Bone marrow (tissue), 2 donors: ENCODE results near the gene ANP32B.
"Not testable (repeated sequence)": the region's sequence is repeated elsewhere in the genome, so short reads cannot be mapped to it uniquely, and the experiment has no call there.

ENCODE experiments used
- DNase-seq, 2 donors: peaks; one replicate each; lab custom pipeline; 2025; lab: John Stamatoyannopoulos, UW

The ANP32B gene

DNA sequence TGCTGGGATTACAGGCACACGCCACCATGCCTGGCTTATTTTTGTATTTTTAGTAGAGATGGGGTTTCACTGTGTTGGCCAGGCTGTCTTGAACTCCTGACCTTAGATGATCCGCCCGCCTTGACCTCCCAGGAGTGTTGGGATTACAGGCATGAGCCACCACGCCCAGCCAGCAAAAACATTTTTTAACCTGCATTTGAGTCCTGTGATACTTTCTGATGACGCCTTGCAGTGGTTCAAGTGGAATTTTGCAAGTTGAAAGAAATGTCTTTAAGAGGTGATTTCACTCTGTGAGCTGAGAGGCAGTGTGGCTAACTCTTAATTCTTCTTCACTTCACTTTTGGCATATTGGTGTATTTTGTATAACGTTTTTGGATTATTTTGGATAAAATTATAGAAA, 9.1 kb downstream of the ANP32B start:
- DNase-seq, result no peak

DNA sequence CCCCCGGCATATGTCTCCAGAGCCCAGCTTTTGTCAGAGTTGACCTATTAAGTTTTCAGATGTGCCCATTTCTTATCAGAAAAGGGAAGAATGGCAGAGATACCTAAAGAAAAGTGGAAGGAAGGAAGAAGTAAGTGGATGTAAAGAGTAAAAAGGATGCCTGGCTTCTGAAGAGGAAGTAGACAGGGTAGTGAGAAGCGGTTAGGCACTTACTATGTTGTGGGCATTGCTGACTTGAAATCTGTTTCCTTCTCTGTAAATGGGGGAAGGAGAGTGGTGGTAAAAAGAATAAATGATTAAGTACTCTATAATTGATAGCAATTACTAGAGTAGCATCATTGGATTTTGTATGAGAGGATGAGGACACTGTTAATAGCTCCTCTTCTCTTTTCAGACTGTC, 9.9 kb downstream of the ANP32B start:
- peak in 1 of 2 donors; percentile 78 for DNase-seq

DNA sequence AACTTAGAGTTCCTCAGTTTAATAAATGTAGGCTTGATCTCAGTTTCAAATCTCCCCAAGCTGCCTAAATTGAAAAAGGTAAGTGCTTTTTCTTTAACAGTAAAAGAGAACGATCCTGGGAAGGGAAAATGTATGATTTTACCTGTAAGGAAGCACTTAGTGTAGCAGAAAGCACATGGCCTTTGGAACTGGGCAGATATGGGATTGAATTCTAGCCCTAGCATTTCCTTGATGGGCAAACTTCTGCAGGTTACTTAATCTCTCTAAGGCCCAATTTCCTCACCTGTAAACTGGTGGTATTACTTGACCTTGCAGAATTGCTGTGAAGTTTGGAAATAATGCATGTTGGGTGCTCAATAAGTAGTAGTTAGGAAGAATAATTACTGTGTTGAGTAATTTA, 11.6 kb downstream of the ANP32B start:
- DNase-seq, result no peak

DNA sequence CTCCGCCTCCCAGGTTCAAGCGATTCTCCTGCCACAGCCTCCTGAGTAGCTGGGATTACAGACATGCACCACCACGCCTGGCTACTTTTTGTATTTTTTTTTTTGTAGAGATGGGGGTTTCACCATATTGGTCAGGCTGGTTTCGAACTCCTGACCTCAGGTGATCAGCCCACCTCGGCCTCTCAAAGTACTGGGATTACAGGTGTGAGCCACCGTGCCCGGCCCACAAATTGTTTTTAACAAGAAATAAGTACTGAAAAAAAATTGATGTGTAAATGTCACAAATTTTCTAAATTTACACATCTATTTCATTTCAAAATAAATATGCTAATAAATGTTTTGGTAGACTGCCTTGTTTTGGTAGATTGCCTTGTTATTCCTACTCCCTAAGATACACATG, 13.5 kb downstream of the ANP32B start:
- DNase-seq, result not testable (repeated sequence)

DNA sequence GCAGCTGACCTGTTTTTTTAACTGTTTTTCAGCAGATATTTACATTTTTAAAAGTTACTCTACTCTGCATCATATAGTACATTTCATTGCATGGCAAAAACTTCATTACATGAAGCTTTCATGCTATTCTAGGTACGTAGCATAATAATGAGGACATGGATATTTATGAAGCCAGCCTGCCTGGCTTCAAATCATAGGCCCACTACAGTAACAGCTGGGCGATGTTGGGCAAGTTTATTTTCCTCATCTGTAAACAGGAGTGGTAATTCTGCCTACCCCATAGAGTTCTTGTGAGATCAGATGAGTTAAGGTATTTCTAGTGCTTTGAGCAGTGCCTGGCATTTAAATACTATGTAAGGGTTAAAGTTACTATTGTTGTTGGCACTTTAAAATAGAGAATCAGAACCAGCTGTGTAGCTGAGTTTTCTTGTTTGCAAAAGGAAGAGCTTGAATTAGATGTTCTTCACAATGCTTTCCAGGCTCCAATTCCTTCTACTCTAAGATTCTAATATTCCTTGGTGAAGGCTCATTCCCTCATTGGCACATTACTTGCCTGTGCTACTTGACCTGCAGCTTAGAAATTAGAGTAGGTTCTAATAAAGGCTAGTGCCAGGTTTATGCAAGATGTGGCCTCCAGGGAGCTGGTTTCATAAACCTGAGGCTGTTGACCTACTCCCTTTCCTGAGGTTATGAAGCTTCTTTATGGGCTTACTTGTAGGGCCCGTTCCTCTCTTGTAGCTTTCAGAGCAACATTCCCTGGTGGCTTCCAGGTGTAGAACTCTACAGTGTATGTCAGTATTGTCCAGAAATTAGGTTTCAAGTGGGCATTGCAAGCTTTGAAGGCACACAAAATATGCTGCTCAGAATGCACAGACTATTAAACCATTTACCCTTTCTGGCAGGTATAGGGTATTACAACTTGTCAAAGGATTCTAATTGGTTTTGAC, 14.5 kb downstream of the ANP32B start:
- DNase-seq, result no peak

DNA sequence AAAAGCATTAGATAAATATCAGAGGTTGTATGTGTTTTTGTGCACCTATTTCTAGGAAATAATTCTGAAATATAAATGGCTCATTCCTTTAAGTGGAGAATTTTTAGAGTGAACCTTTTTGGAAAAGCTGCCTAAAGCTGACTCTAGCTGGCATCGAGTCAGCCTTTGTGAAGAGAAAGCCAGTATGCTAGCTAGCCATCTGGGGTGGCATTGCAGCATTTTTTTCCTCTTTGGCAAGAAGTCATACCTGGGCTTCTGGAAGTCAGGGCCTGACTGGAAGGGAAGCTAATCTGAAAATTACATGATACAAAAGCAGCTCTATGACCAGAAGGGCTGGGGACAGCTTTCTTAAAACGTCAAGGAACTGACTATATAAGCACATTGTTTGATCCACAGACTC, 19.7 kb downstream of the ANP32B start:
- DNase-seq, result no peak

DNA sequence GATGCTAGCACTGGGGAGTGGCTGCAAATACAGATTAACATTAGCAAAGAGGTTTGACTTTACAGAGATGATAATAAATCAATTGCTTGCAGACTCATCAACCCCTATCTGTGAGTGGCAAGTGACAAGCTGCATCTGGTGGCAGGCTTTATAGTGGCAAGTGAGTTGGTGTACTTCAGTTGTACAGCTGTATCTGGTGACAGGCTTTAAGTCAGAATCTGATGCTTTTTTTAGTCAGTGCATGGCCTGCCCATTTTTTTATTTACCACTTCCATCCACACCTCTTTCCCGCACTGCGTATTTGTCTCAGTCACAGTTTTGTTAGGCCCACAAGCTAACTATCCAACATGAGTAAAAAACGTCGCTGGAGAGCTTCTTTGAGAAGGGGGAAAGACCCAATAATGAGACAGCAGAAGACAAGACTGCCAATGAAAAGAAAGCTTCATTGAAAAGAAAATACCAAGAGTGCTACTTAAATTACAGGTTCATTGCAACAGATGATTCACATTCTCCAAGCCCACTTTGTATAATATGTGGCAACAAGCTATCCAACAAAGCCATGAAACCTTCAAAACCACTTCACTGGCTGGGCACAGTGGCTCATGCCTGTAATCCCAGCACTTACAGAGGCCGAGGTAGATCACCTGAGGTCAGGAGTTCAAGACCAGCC, 23.1 kb downstream of the ANP32B start:
- no peak for DNase-seq

DNA sequence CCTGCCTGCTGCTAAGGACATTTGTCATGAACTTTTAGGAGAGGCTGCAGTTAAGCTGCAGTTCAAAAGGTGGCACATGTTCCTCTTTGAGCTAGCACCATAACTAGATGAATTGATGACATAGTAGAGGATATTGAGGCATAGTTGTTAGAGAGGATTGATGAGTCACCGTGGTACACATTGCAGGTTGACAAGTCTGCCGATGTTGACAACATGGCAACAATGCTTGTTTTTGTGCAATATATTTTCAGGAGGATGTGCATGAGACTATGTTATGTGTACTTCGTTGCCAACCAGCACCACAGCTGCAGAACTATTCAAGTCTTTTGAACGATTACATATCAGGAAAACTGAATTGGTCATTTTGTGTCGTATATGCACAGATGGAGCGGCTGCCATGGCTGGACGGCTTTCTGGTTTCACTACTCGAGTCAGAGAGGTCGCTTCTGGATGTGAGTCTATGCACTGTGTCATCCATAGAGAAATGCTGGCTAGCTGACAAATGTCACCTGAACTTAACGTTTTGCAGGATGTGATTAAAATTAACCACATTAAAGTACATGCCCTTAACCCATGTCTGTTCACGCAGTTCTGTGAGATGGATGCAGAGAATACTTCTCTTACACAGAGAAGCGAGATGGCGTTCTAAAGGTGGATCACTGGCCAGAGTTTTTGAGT, 24.2 kb downstream of the ANP32B start:
- no peak for DNase-seq

DNA sequence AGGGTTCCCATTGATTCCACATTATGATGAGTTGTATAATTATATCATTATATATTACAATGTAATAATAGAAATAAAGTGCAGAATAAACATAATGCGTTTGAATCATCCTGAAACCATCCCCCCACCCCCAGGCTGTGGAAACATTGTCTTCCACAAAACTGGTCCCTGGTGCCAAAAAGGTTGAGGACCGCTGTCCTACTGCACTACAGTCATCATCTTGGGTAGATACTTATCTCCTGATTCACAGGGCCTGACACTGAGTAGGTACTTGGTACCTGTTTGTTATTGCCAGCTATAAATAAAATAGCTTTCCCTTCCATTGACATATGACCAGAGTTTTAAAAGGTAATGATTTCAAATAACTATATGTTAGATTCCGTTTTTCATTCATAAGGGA, 25.6 kb downstream of the ANP32B start:
- DNase-seq, result no peak

DNA sequence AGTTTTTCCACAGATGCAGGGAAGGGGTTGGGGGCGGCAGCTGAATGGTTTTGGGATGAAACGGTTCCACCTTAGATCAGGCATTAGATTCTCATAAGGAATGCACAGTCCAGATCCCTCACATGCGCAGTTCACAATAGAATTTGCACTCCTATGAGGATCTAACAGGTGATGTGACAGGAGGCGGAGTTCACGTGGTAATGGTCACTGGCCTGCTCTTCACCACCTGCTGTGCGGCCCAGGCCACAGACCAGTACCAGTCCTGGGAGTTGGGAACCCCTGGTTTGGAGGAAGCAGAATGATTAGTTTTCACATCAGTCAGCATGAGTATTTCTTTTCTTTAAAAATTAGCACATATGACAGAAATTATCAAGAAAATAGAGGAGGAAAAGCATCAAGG, 26.3 kb downstream of the ANP32B start:
- DNase-seq, result no peak

DNA sequence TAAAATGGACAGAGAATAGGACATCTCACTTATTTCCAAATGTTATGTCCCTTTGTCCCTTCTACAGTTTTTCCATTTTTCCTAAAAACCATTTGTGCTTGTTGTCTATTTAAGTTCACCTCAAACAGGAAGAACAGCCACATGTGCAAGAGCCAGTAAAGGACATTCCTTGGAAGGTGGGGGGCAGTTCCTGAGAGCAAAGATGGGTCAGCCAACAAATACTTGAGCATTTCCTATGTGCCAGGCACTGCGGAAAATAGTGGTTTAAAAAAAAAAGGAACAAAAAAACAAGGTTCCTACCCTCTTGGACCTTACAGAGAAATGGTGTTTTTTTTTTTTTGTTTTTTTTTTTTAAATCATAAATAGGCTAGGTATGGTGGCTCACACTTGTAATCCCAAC, 26.8 kb downstream of the ANP32B start:
- DNase-seq, result no peak

DNA sequence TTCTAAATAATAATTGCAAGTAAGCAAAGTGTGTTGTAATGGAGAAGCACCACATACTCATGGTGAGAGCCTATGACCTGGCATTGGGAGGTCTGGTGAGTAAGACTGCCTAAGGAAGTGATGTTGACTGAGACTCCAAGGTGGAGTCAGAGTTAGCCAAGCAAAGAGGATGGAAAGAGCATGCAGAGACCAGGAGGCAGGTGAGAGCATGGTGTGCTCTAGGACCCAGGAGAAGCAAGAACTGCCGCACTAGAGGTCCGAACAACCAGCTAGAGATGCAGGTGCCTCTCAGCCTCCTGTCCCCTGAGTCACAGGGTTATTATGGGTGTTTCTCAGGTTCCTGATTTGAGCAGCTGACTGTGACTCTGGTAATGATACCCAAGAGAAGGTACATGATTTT, 27.3 kb downstream of the ANP32B start:
- DNase-seq, result no peak

DNA sequence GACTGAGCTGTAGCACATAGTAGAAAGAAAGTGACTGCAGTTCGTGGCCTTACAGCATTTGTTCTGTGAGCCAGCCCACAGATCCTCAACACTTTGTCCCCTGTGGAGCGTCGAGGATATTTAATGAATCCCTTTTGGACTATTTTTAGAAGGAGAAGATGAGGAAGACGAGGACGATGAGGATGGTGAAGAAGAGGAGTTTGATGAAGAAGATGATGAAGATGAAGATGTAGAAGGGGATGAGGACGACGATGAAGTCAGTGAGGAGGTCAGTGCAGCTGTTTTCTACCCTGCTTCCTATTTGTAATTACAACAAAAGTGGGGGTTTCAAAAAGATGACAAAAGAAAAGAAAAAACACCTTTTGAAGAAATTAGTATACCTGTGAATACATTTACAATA, 28.0 kb downstream of the ANP32B start:
- no peak for DNase-seq

DNA sequence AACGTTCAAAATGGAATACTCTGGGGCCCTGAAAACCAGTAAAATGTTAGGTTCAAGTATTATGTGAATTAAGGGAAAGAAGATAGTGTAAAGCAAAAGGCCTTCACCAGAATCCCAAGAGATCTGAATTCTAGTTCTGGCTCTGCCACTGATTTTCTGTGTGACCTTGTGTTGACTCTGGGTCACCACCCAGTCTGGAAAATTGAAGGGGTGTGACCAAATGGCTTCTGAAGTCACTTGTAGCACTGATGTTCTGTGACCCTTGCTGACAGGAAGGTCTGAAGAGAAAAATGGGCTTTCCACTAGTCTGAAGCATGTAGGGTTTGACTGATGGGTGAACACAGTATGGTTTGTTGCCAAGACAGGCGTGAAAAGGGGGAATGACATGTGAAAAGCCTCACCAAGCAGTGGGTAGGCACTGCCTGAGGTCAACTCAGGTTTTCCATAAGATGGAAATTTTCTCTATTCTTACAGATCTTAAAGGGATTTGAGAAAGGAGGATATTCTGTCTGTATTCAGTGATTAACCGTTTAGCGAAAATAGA, 33.1 kb downstream of the ANP32B start:
- no peak for DNase-seq

DNA sequence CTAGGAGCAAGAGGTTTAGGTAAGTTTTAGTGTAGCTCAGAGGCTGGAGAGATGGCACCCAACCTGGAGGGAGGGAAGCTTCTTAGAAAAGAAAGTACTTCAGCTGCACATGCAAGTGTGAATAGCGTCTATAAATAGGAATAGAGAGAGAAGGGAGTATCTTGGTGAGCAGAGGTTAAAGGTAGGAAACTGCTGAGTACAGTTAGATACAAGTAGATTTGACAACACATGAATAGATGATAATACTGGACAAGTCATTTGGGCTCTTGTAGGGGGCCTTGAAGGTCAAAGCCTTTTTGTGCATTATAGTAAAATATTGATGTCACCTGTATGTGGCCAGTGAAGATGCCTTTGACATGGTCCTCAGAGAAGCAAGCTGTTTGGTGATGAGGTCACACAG, 34.2 kb downstream of the ANP32B start:
- no peak for DNase-seq

DNA sequence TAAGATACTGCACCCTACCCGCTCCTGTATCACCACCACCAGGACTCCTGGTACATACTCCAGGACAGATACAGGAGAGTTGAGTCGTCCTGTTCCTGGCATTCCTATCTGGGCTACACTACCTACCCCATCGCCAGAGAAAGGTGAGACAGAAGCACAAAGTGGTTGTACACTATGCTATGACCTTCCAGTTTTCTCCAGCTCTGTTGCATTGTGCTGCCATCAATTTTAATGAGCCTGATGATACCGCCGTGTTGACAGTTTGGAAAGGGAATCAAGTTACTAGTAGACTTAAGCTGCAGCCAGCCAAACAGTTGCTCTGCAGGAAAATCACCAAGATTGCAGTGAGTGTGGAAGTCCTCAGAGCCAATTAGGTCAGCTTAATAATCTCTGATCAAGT, 35.2 kb downstream of the ANP32B start:
- no peak for DNase-seq

DNA sequence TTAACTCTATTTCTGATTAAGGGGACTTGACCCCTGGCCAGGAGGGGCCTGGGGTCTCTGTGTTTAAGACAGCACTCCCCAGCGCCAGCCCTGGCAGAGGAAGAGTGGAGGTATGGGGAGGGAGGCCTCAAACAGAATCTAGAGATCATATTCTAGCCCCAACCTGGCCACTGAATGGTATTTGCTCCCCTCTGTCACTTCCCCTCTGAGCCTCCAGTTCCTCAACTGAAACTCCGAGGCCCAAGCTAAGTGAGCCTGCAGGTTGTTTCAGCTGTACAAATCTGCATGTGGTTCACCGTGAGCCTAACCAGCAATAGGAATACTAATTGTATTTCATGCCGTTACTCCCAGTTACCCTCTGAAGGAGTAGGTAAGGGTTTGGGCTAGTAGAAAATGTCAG, 36.0 kb downstream of the ANP32B start:
- DNase-seq, result no peak

DNA sequence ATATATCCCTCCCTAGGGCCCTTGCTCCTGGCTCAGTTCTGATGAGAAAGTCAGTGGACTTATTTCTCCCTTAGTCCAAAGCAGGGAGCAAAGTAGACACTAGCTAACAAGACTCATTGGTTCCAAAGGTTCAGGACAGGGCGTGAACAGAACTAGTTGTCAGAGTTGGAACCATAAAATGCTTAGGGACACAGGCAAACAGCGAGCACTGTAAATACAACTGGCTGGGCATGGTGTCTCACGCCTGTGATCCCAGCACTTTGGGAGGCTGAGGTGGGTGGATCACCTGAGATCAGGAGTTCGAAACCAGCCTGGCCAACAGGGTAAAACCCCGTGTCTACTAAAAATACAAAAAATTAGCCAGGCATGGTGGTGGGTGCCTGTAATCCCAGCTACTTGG, 36.7 kb downstream of the ANP32B start:
- not testable (repeated sequence) for DNase-seq

DNA sequence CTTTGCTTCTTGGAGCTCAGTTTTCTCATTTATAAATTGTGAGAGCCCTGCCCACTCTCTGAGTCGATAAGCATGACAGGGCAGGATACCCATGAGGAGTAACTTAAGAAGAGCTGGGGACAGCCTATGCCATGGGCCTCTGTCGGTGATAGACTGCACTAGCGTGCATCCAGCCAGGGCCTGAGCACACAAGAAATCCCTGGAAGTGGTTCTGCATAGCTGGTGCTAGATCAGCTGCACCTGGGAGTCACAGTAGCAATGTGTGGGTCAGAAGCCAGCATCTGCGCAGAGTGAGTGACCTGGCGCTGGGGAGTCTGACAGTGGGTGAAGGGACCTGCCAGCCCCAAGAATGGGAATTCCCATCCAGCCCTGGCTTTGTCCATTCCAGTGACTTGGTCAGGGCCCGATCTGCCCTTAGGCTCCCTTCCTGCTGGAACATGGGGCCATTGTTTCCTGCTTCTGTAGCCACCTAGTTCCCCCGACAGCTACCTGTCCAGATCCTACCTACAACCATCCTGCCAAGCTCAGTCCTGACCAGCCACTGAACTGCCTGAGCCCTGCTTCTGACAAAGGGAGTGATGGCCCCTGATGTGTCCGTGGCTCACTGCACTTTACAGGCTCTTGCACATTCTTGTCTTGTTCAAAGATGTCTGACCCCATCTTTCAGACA, 37.5 kb downstream of the ANP32B start:
- DNase-seq, result no peak

DNA sequence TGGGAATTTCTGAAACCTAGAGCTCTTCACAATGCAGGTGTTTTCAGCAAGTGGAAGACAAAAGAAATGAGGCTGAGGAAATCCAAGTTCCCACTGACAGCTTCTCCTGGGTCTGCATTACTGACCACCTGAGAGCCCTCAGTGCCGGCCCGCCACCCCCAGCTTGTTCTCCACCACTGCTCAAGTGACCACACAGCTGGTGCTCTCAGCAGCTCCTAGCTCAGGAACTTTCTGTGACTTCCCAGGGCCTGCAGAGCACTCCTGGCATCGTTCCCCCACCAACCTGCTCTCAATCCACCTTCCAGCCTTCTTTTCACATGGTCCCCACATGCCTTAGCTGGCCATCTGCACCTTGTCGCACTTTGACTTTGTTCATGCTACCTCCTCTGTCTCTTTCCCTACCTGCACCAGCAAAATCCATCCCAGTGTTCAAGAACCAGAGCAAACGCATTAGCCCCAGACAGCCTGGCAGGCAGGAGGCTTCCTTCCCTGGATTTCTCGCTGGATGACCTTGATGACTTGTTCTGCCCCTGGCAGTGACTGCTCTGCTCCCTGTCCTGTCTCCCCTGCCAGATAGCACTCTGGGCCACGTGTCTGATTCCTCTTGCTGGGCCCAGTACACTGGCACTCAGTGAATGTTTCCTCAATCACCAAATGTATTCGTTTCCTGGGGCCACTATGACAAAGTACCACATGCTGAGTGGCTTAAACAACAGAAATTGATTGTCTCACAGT, 38.3 kb downstream of the ANP32B start:
- DNase-seq, result no peak

DNA sequence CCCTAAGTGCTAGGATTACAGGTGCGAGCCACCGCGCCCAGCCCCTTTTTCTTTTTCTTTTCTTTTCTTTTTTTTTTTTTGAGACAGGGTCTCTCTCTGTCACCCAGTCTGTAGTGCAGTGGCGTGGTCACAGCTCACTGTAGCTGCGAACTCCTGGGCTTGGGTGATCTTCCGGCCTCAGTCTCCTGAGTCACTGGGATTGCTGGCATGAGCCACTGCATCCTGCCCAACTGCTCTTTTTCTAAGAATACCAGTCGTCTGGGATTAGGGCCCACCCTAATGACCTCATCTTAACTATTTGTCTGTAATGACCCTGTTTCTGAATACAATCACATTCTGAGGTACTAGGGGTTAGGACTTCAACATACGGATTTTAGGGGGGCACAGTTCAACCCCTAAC, 39.3 kb downstream of the ANP32B start:
- DNase-seq, result no peak
